DOHH2 (cell line): Measurements from ENCODE around the gene ACSF2.

Source experiments
- EZH2phosphoT487 ChIP-seq: fragments of 200-600 bp; sonication (generic); IDR thresholded peaks from 2 replicates; pipeline ENCODE4 v1.6.1; 2017; ENCODE audit warnings: borderline replicate concordance, mild to moderate bottlenecking, antibody characterized with exemption, low read length, moderate library complexity, mixed read lengths
- TF ChIP-seq, protein P1 (sequence below): fragments of 200-600 bp; sonication (generic); IDR thresholded peaks from one replicate; pipeline ENCODE4 v1.5.1; 2014; ENCODE audit warnings: antibody characterized with exemption, mild to moderate bottlenecking, low read depth, low read length; ENCODE audit not compliant: poor library complexity, severe bottlenecking

- TF ChIP-seq, protein P1, sequence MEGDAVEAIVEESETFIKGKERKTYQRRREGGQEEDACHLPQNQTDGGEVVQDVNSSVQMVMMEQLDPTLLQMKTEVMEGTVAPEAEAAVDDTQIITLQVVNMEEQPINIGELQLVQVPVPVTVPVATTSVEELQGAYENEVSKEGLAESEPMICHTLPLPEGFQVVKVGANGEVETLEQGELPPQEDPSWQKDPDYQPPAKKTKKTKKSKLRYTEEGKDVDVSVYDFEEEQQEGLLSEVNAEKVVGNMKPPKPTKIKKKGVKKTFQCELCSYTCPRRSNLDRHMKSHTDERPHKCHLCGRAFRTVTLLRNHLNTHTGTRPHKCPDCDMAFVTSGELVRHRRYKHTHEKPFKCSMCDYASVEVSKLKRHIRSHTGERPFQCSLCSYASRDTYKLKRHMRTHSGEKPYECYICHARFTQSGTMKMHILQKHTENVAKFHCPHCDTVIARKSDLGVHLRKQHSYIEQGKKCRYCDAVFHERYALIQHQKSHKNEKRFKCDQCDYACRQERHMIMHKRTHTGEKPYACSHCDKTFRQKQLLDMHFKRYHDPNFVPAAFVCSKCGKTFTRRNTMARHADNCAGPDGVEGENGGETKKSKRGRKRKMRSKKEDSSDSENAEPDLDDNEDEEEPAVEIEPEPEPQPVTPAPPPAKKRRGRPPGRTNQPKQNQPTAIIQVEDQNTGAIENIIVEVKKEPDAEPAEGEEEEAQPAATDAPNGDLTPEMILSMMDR, result no peak
- TF ChIP-seq EZH2phosphoT487, result no peak
Measured at GRCh38 chr17:50396261-50397110, 29.5 kb upstream of the ACSF2 start.
